22Rv1 (cell line): ENCODE data around the gene FRRS1L.

Source experiments
- H3K27ac ChIP-seq: fragments of 450-650 bp; 2 replicates; pipeline ENCODE4 v1.5.1; 2017
- CTCF ChIP-seq: fragments of 450-650 bp; IDR thresholded peaks from 2 replicates; pipeline ENCODE4 v1.5.1; 2017; ENCODE audit warnings: mild to moderate bottlenecking
- ZFX ChIP-seq: fragments of 450-650 bp; IDR thresholded peaks from 2 replicates; pipeline ENCODE4 v1.6.1; 2017; ENCODE audit warnings: antibody characterized with exemption, borderline replicate concordance

Gene FRRS1L

GRCh38 chr9:109182940-109183798 is 16.1 kb upstream of the FRRS1L start:
- TF ChIP-seq ZFX = no peak
- TF ChIP-seq CTCF = peak; percentile 82
- H3K27ac ChIP-seq = no peak overlapping the region

- H3K27ac ChIP-seq = no peak overlapping the region
- no peak for TF ChIP-seq ZFX
- TF ChIP-seq CTCF = no peak
Observed at GRCh38 chr9:109182550-109182939, 15.5 kb upstream of the FRRS1L start.

GRCh38 chr9:109181284-109181683 is 14.2 kb upstream of the FRRS1L start:
- TF ChIP-seq ZFX = no peak
- no peak for TF ChIP-seq CTCF
- no peak overlapping the region for H3K27ac ChIP-seq

GRCh38 chr9:109179801-109180523 is 12.9 kb upstream of the FRRS1L start:
- no peak overlapping the region for H3K27ac ChIP-seq
- TF ChIP-seq CTCF (no peak), ZFX (no peak)

- H3K27ac ChIP-seq = no peak overlapping the region
- TF ChIP-seq ZFX (no peak), CTCF (no peak)
Observed at GRCh38 chr9:109176963-109177362, 9.9 kb upstream of the FRRS1L start.

GRCh38 chr9:109176386-109176785 is 9.3 kb upstream of the FRRS1L start:
- TF ChIP-seq CTCF (no peak), ZFX (no peak)
- no peak overlapping the region for H3K27ac ChIP-seq

GRCh38 chr9:109172935-109173334 is 5.9 kb upstream of the FRRS1L start:
- TF ChIP-seq ZFX (no peak), CTCF (no peak)
- H3K27ac ChIP-seq = no peak overlapping the region
